ENCODE data around the gene PDCD10.
A peak's percentile ranks its signal among the peaks of the same experiment; 100 is the strongest.

Gene PDCD10

GRCh38 chr3:167731393-167731792 lies 3.3 kb downstream of the PDCD10 start:
- H3K4me3 ChIP-seq (ENCODE audit: insufficient read depth in 1 of 2, low read depth in 1 of 2, low read length in 2 of 2), result no peak overlapping the region
- H3K18ac ChIP-seq (ENCODE audit: low read depth in 1 of 2, low read length in 2 of 2), result no peak overlapping the region
- H3K9me3 ChIP-seq (ENCODE audit: control insufficient read depth, low read length), result no peaks in the 10 kb centered on the region
- WGBS, result 100% methylated on average over 1 of the region's 2 CpGs
- peaks cover 3% of the 10 kb centered on the region for H3K79me1 ChIP-seq (replicated peaks; ENCODE audit: low read length, poor library complexity, severe bottlenecking)
- H2BK120ac ChIP-seq (ENCODE audit: low read depth, low read length), result no peak overlapping the region
- H3K23ac ChIP-seq (ENCODE audit: low read length in 2 of 2), result no peak overlapping the region
- H3K4me1 ChIP-seq (ENCODE audit: control insufficient read depth, insufficient read depth, low read depth, low read length), result no peaks in the 10 kb centered on the region
- H3K4me2 ChIP-seq (ENCODE audit: low read length, poor library complexity, severe bottlenecking), result no peak overlapping the region
- no peak overlapping the region for H3K14ac ChIP-seq (ENCODE audit: low read length in 2 of 2)
- H4K8ac ChIP-seq (ENCODE audit: low read length), result no peak overlapping the region
- DNase-seq, result no peak
- H3K27ac ChIP-seq (ENCODE audit: low read length, poor library complexity, severe bottlenecking), result no peak overlapping the region
- H2BK12ac ChIP-seq (ENCODE audit: low read length in 2 of 2), result no peak overlapping the region
- H3K27me3 ChIP-seq (ENCODE audit: control insufficient read depth in 1 of 2, insufficient read depth in 1 of 2, low read length in 2 of 2), result no peaks in the 10 kb centered on the region
- no peak overlapping the region for H3K9ac ChIP-seq (ENCODE audit: low read length)
- no peaks in the 10 kb centered on the region for H3K36me3 ChIP-seq (ENCODE audit: control insufficient read depth in 1 of 2, insufficient read depth in 2 of 2, low read depth in 1 of 2, low read length in 2 of 2)
- H2AK5ac ChIP-seq (ENCODE audit: low read length, severe bottlenecking), result no peak overlapping the region
- no peak overlapping the region for H2AFZ ChIP-seq (ENCODE audit: low read depth, low read length)
- no peak overlapping the region for H4K91ac ChIP-seq (ENCODE audit: low read length)
- H3K4ac ChIP-seq (ENCODE audit: low read depth in 1 of 2, low read length in 2 of 2), result no peak overlapping the region
- H2BK15ac ChIP-seq (ENCODE audit: low read depth, poor library complexity, severe bottlenecking), result no peak overlapping the region
- H2BK5ac ChIP-seq (ENCODE audit: low read depth, low read length, poor library complexity, severe bottlenecking), result no peak overlapping the region

GRCh38 chr3:167729591-167729990 lies 5.1 kb downstream of the PDCD10 start:
- no peaks in the 10 kb centered on the region for H3K36me3 ChIP-seq (ENCODE audit: control insufficient read depth in 1 of 2, insufficient read depth in 2 of 2, low read depth in 1 of 2, low read length in 2 of 2)
- H3K4me1 ChIP-seq (ENCODE audit: control insufficient read depth, insufficient read depth, low read depth, low read length), result no peaks in the 10 kb centered on the region
- H4K91ac ChIP-seq (ENCODE audit: low read length), result no peak overlapping the region
- no peak overlapping the region for H3K4ac ChIP-seq (ENCODE audit: low read depth in 1 of 2, low read length in 2 of 2)
- no peaks in the 10 kb centered on the region for H3K9me3 ChIP-seq (ENCODE audit: control insufficient read depth, low read length)
- no peaks in the 10 kb centered on the region for H3K79me1 ChIP-seq (replicated peaks; ENCODE audit: low read length, poor library complexity, severe bottlenecking)
- no peak overlapping the region for H3K4me3 ChIP-seq (ENCODE audit: insufficient read depth in 1 of 2, low read depth in 1 of 2, low read length in 2 of 2)
- H3K9ac ChIP-seq (ENCODE audit: low read length), result no peak overlapping the region
- WGBS, result no CpG with 5 or more reads among the region's 2 CpGs
- H3K23ac ChIP-seq (ENCODE audit: low read length in 2 of 2), result no peak overlapping the region
- no peak overlapping the region for H3K4me2 ChIP-seq (ENCODE audit: low read length, poor library complexity, severe bottlenecking)
- no peaks in the 10 kb centered on the region for H3K27me3 ChIP-seq (ENCODE audit: control insufficient read depth in 1 of 2, insufficient read depth in 1 of 2, low read length in 2 of 2)
- H2AK5ac ChIP-seq (ENCODE audit: low read length, severe bottlenecking), result no peak overlapping the region
- no peak overlapping the region for H3K18ac ChIP-seq (ENCODE audit: low read depth in 1 of 2, low read length in 2 of 2)
- no peak overlapping the region for H2AFZ ChIP-seq (ENCODE audit: low read depth, low read length)
- no peak overlapping the region for H4K8ac ChIP-seq (ENCODE audit: low read length)
- H2BK15ac ChIP-seq (ENCODE audit: low read depth, poor library complexity, severe bottlenecking), result no peak overlapping the region
- no peak overlapping the region for H2BK5ac ChIP-seq (ENCODE audit: low read depth, low read length, poor library complexity, severe bottlenecking)
- no peak overlapping the region for H3K27ac ChIP-seq (ENCODE audit: low read length, poor library complexity, severe bottlenecking)
- no peak overlapping the region for H2BK120ac ChIP-seq (ENCODE audit: low read depth, low read length)
- no peak overlapping the region for H2BK12ac ChIP-seq (ENCODE audit: low read length in 2 of 2)
- peak; percentile 36 for DNase-seq
- H3K14ac ChIP-seq (ENCODE audit: low read length in 2 of 2), result no peak overlapping the region

GRCh38 chr3:167728632-167729323 lies 5.9 kb downstream of the PDCD10 start:
- Histone ChIP-seq H3K14ac (ENCODE audit: low read length in 2 of 2) (no peak overlapping the region), H2AFZ (ENCODE audit: low read depth, low read length) (no peak overlapping the region), H2BK5ac (ENCODE audit: low read depth, low read length, poor library complexity, severe bottlenecking) (no peak overlapping the region), H2AK5ac (ENCODE audit: low read length, severe bottlenecking) (no peak overlapping the region), H4K8ac (ENCODE audit: low read length) (no peak overlapping the region), H3K23ac (ENCODE audit: low read length in 2 of 2) (no peak overlapping the region), H3K4me1 (ENCODE audit: control insufficient read depth, insufficient read depth, low read depth, low read length) (no peaks in the 10 kb centered on the region), H3K4ac (ENCODE audit: low read depth in 1 of 2, low read length in 2 of 2) (no peak overlapping the region), H4K91ac (ENCODE audit: low read length) (no peak overlapping the region), H3K4me3 (ENCODE audit: insufficient read depth in 1 of 2, low read depth in 1 of 2, low read length in 2 of 2) (no peak overlapping the region), H3K4me2 (ENCODE audit: low read length, poor library complexity, severe bottlenecking) (no peak overlapping the region), H3K36me3 (ENCODE audit: control insufficient read depth in 1 of 2, insufficient read depth in 2 of 2, low read depth in 1 of 2, low read length in 2 of 2) (no peaks in the 10 kb centered on the region), H3K27ac (ENCODE audit: low read length, poor library complexity, severe bottlenecking) (no peak overlapping the region), H2BK15ac (ENCODE audit: low read depth, poor library complexity, severe bottlenecking) (no peak overlapping the region), H2BK120ac (ENCODE audit: low read depth, low read length) (no peak overlapping the region), H3K79me1 (replicated peaks; ENCODE audit: low read length, poor library complexity, severe bottlenecking) (no peaks in the 10 kb centered on the region), H3K18ac (ENCODE audit: low read depth in 1 of 2, low read length in 2 of 2) (no peak overlapping the region), H3K9ac (ENCODE audit: low read length) (no peak overlapping the region), H2BK12ac (ENCODE audit: low read length in 2 of 2) (no peak overlapping the region), H3K27me3 (ENCODE audit: control insufficient read depth in 1 of 2, insufficient read depth in 1 of 2, low read length in 2 of 2) (no peaks in the 10 kb centered on the region), H3K9me3 (ENCODE audit: control insufficient read depth, low read length) (no peaks in the 10 kb centered on the region)
- DNase-seq, result no peak
- WGBS, result 93% methylated on average over 2 of the region's 3 CpGs

GRCh38 chr3:167728176-167728575 lies 6.5 kb downstream of the PDCD10 start:
- Histone ChIP-seq H2AFZ (ENCODE audit: low read depth, low read length) (no peak overlapping the region), H2AK5ac (ENCODE audit: low read length, severe bottlenecking) (no peak overlapping the region), H2BK12ac (ENCODE audit: low read length in 2 of 2) (no peak overlapping the region), H3K4me2 (ENCODE audit: low read length, poor library complexity, severe bottlenecking) (no peak overlapping the region), H3K4ac (ENCODE audit: low read depth in 1 of 2, low read length in 2 of 2) (no peak overlapping the region), H3K18ac (ENCODE audit: low read depth in 1 of 2, low read length in 2 of 2) (no peak overlapping the region), H4K91ac (ENCODE audit: low read length) (no peak overlapping the region), H3K4me1 (ENCODE audit: control insufficient read depth, insufficient read depth, low read depth, low read length) (no peaks in the 10 kb centered on the region), H3K27ac (ENCODE audit: low read length, poor library complexity, severe bottlenecking) (no peak overlapping the region), H2BK15ac (ENCODE audit: low read depth, poor library complexity, severe bottlenecking) (no peak overlapping the region), H2BK120ac (ENCODE audit: low read depth, low read length) (no peak overlapping the region), H3K27me3 (ENCODE audit: control insufficient read depth in 1 of 2, insufficient read depth in 1 of 2, low read length in 2 of 2) (no peaks in the 10 kb centered on the region), H3K9me3 (ENCODE audit: control insufficient read depth, low read length) (no peaks in the 10 kb centered on the region), H3K9ac (ENCODE audit: low read length) (no peak overlapping the region), H3K14ac (ENCODE audit: low read length in 2 of 2) (no peak overlapping the region), H3K36me3 (ENCODE audit: control insufficient read depth in 1 of 2, insufficient read depth in 2 of 2, low read depth in 1 of 2, low read length in 2 of 2) (peaks cover 0 to 1% of the 10 kb centered on the region in 2 experiments), H3K23ac (ENCODE audit: low read length in 2 of 2) (no peak overlapping the region), H2BK5ac (ENCODE audit: low read depth, low read length, poor library complexity, severe bottlenecking) (no peak overlapping the region), H3K79me1 (replicated peaks; ENCODE audit: low read length, poor library complexity, severe bottlenecking) (no peaks in the 10 kb centered on the region), H3K4me3 (ENCODE audit: insufficient read depth in 1 of 2, low read depth in 1 of 2, low read length in 2 of 2) (no peak overlapping the region), H4K8ac (ENCODE audit: low read length) (no peak overlapping the region)
- no CpG with 5 or more reads among the region's 3 CpGs for WGBS
- DNase-seq, result peak; percentile 58
